Neural progenitor cell (in vitro differentiated cells): Measurements from ENCODE around the gene GPR137B.

Source experiments
- CTCF ChIP-seq: fragments of 200-600 bp; sonication (generic); IDR thresholded peaks from 2 replicates; pipeline ENCODE4 v1.5.1; 2017; ENCODE audit warnings: antibody characterized with exemption, mild to moderate bottlenecking
- EZH2 ChIP-seq: fragments of 200-600 bp; sonication (generic); IDR thresholded peaks from 2 replicates; pipeline ENCODE4 v1.6.1; 2017; ENCODE audit warnings: antibody characterized with exemption, mild to moderate bottlenecking, moderate library complexity
- EZH2phosphoT487 ChIP-seq: fragments of 200-600 bp; sonication (generic); IDR thresholded peaks from 2 replicates; pipeline ENCODE4 v1.6.1; 2017; ENCODE audit warnings: antibody characterized with exemption

- TF ChIP-seq CTCF (no peak), EZH2 (no peak), EZH2phosphoT487 (no peak)
These were observed 9.5 kb downstream of the GPR137B start for GRCh38 chr1:236151739-236152424.
